Erythroblast (primary cell): ENCODE measurements around the gene ERMN.

Source experiments
- GATA1 ChIP-seq: IDR thresholded peaks from 2 replicates; pipeline ENCODE4 v1.6.1; 2011; ENCODE audit warnings: low read depth, mild to moderate bottlenecking, control low read depth, low read length, moderate library complexity
- POLR2A ChIP-seq: IDR thresholded peaks from 2 replicates; pipeline ENCODE4 v1.6.1; 2011; ENCODE audit warnings: mild to moderate bottlenecking, low read length

- TF ChIP-seq POLR2A (no peak), GATA1 (no peak)
These were observed 32.8 kb downstream of the ERMN start for GRCh38 chr2:157292853-157293252.
